ENCODE data around the gene KDM7A.
"Not testable (repeated sequence)": the region's sequence is repeated elsewhere in the genome, so short reads cannot be mapped to it uniquely, and the experiment has no call there.

KDM7A gene

GRCh38 chr7:140200061-140200989, 23.5 kb upstream of the KDM7A start:
- no peak for DNase-seq

DNA sequence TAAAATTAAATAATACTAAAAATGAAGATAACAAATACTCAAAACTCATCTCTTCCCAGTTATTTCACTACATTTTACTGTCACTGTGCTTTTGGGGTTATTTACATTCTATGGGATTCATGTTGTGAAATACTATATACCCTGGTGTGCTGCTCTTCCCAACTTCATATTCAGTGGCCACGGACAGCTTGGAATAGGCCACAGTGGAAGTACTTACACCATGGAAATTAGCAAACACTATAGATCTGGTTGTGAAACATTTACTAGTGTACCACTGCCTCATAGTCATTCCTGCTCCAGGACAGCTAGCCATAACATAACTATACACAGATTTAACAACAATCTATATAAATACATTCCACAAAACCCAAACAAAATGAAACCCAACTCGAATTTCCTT, 21.2 kb upstream of the KDM7A start:
- no peak for DNase-seq

DNA sequence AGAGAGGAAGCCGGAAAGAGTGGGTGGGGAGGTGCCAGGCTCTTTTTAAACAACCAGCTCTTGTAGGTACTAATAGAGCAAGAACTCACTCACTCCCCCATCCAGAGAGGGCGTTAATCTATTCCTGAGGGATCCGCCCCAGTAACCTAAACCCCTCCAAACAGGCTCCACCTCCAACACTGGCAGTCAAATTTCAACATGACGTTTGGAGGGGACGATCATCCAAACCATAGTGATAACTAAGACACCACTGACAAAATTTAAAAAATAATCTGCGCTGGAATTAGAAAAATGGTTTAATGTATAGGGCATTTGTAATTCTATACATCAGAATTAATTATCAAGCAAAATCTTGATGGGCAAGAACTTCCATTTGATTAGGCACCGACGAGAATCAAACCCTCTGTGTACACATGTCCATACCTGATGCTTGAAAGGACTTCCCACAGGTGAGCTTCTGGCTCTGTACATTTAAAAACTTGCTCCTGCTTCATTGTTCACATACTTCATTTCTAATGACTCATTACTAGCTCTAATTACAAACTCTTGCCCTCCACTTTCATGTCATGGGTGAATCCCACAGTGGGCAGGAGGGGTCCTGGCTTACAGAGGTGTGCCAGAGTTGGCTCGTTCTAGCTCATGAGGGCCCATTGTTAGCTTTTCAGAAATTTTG, 20.6 kb upstream of the KDM7A start:
- no peak for DNase-seq

- DNase-seq, result no peak
These were observed 19.8 kb upstream of the KDM7A start for GRCh38 chr7:140196361-140197217.

- no peak for DNase-seq
These were observed 19.1 kb upstream of the KDM7A start for GRCh38 chr7:140195859-140196258.

DNA sequence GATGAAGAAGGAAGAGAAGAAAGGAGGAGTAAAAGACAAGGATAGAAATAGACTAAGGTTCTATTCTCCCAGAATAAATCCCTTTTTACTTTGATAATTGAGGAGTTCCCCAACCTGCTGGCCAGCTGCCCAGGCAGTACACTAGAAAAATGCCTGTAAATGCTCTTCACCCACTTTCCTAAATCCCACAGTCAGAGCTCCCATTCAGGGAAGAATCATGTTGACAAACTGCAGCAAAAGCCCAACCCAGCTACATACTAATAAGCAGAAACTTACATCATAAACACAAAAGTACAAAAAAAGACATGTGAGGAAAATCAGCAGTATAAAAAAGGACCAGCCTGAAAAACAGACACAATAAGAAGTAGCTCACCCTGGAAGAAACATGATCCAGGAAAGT, 15.8 kb upstream of the KDM7A start:
- no peak for DNase-seq

DNA sequence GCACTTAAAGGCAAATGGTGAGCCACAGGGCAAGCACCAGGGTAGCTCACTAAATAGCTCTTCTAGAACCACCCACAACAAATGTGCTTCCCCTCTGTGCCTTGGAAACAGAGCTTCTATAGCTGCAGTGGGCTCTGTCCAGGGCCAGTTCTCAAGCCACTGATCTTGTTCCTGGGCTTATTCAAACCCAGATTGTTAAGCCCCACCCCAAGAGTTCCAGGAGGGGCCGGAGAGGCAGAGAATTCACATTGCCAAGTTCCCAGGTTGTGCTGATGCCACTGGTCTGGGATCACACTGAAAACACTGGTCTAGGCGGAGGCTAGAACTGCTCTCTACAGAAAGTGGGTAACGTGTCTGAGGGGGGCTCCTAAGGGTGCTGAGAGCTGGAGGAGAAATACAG, 15.4 kb upstream of the KDM7A start:
- no peak for DNase-seq

- DNase-seq, result no peak
These were observed 13.8 kb upstream of the KDM7A start for GRCh38 chr7:140190588-140190987.

DNA sequence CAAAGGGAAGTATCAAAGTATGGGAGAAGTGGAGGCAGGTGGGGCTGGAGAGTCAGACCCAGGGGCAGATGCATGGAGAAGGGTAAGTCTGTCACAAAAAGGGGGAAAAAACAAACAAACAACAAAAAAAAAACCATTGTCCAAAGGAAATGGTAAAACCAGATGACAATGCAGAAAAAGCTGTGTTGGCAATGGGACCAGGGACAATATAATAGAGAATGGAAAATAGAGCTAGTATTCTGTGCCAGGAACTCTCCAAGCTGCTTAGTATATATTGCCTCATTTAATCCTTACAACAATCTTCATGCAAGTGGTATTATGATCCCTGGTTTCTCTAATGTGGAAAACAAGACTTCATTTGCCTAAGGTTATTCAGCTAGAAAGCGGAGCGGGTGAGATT, 13.1 kb upstream of the KDM7A start:
- DNase-seq, result no peak

DNA sequence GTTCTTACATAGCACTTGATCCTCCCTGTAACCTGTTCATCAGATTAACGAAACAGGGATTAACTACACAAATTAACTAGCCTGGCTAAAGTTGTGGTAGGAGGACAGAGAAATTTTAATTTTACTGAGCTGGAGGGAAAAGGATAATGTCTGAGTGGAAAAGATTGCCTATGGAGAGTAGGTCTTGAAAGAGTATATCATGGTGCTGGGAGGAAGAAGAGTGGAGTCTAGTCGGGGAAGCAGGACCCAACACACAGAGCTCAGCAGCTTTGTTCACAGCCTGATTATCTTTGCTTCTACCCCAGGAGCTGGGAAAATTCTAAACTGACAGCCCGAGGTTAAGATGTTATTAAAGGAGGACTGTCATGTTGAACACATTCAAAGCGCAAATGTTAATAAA, 6.1 kb upstream of the KDM7A start:
- DNase-seq, result no peak

GRCh38 chr7:140179339-140179738, 2.6 kb upstream of the KDM7A start:
- no peak for DNase-seq

DNA sequence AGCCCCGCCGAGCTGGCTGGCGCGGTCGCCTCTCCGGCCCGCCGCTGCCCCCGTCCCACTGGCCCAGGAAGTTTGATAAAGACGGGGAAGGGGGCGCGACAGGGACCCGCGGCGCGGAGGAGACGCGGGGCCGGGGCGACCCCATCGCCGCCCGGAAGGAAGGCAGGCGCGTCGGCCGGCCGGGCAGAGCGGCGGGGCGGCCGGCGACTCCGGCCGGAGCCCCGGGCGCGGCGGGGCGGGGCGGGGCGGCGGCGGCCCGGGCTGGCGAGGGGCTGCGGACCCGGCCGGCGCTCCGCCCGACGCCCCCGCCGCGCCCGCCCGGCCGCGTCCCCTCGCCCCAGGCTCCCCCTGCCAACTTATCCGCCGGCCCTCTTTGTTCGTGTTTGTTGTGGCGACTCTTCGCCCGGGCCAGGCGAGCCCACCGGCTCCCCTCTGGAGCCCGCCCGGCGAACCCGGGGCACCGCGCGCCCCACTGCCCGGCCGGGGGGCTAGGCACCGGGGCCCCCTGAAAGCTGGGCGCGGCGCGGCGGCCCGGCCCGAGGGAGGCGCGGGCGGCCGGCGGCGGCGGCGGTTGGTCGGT, 571 bp downstream of the KDM7A start:
- no peak for DNase-seq

- peak; percentile 95 to 96 for DNase-seq
These were observed 1.3 kb downstream of the KDM7A start for GRCh38 chr7:140175221-140176121.

- DNase-seq, result no peak
These were observed 2.6 kb downstream of the KDM7A start for GRCh38 chr7:140174217-140174616.

- DNase-seq, result no peak
These were observed 6.4 kb downstream of the KDM7A start for GRCh38 chr7:140170375-140170774.

GRCh38 chr7:140168816-140169215, 8.0 kb downstream of the KDM7A start:
- DNase-seq, result no peak

GRCh38 chr7:140165422-140165821, 11.4 kb downstream of the KDM7A start:
- no peak for DNase-seq

DNA sequence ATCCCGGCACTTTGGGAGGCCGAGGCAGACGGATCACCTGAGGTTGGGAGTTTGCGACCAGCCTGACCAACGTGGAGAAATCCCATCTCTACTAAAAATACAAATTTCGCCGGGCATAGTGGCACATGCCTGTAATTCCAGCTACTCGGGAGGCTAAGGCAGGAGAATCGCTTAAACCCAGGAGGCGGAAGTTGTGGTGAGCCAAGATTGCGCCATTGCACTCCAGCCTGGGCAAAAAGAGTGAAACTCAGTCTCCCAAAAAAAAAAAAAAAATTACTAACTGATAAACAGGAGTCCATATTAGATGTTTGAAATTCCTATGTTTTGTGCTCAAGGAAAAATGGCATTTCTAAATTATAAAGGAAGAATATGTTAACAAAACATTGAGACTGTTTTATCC, 14.7 kb downstream of the KDM7A start:
- DNase-seq, result not testable (repeated sequence)

DNA sequence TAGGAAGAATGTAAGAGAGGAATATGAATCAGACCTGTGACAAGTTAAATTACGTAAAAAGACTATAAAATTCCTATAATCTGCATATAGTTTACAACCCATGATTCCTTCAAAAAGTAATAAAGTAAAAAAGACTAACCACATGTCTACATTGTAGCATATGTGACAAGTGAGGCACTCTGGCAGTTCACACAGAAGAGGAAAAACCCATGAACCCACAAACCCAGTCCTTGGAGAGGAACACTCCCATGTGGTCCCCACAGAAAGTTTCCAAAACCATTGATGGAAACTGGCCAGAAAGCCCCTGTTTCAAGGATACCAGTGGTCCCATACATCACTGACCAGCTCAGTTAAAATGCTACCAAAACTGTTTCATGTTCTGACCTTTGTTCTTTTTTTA, 15.7 kb downstream of the KDM7A start:
- no peak for DNase-seq

- DNase-seq, result no peak
These were observed 16.5 kb downstream of the KDM7A start for GRCh38 chr7:140160308-140160707.

DNA sequence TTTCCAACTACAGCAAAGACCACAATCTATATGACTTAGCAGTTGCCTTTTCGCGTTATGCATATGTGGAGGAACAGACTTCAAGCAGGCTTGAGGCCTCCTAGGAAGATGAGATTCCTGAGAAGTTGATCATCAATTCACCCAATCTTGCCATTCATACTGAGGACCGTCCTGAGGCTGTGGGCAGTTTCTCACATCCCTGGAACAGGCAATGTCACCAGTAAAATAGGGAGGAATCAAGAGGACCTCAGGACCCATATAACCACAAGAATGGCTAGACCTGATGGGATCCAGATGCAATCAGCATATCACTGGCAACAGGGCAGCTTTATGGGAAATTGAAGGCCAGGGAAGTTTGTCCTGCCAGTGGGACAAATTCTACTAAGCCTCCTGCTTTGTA, 17.3 kb downstream of the KDM7A start:
- DNase-seq, result no peak
